GM18502 (cell line): ENCODE measurements around the gene INPP4A.

Source experiments
- ATAC-seq: cut with Tn5 transposase; IDR thresholded peaks from one replicate; pipeline ENCODE4 v1.9.1; 2021; ENCODE audit warnings: mild to moderate bottlenecking; ENCODE audit not compliant: unreplicated experiment, poor library complexity

Gene INPP4A

DNA sequence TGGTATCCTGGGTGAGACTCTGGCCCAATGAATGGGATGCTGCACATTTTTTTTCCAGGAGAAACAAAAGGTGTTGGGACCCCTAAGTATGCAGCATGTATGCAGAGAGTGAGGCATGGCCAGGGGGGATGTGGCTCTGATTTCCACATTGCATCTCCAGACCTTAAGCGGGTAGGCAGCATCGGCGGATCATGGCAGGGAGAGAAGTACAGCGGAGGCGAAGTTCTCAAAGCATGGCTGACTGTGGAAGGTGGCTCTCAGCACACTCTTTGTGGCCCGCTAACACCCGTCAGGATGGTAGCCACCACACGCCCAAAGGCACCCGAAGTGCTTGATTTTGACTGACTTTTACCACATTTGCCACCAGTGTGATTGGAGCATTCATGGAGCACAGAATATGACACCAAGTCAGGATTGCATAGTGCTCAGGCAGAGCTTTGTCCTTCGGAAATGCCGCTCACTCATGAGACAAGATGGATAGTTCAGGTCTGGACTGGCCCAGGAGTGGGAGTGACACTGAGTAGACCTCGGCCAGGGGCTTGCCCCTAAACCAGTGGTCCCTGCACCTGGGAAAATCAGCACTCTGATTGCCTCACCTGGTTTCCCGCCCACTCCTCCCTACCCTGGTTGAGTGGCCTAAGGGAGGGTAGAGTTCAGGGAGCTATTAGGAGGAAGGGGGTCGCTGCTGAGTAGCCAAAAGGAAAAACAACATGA lies 14.2 kb downstream of the INPP4A start:
- ATAC-seq = no peak

- peak; percentile 28 for ATAC-seq
Observed at GRCh38 chr2:98459496-98460175, 15.0 kb downstream of the INPP4A start.

DNA sequence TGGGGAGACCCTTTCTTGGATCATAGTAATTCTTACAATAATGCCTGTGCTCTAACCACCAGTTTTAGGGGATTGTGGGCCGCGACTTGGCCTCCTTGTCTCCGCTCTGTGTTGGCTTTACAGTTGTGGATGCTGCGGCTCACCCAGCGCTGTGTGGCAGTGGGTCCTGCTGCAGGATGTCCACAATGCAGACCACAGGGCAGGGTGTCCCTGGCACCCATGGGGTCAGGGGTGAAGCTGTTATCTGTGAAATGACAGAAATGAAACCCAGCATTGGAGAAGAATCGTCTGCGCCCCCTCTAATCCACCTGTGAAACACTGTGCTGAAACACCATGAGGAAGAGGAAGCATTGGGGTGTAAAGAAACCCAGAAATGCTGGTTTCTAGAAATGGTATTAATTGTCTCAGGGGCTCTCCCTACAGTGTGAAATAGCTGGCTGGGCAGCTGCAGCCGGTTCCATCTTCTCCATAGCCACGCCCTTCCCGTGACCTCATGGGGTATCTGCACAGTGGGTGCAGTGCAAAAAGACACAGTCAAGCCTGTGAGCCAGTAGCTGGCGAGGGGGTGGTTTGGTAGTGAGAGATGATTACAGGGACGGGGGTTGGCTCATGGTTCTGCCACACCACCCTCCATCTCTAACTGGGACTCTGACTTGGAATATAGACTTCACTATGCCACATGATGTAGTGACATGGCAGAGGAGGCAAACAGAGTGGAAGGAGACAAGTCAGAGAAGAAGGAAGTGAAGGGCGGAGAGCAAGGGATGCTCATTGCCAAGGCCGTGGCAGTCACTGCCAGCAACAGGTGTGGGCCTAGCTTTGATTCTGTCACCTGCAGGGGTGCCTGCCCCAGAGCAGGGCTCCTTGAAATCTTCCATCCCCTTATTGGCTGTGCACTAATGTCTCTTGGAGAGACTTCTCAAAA lies 16.2 kb downstream of the INPP4A start:
- ATAC-seq = peak; percentile 74

- no peak for ATAC-seq
Observed at GRCh38 chr2:98461498-98462049, 16.9 kb downstream of the INPP4A start.

- no peak for ATAC-seq
Observed at GRCh38 chr2:98463081-98463481, 18.4 kb downstream of the INPP4A start.

- ATAC-seq = no peak
Observed at GRCh38 chr2:98463551-98463971, 18.9 kb downstream of the INPP4A start.

- no peak for ATAC-seq
Observed at GRCh38 chr2:98463988-98464771, 19.5 kb downstream of the INPP4A start.

DNA sequence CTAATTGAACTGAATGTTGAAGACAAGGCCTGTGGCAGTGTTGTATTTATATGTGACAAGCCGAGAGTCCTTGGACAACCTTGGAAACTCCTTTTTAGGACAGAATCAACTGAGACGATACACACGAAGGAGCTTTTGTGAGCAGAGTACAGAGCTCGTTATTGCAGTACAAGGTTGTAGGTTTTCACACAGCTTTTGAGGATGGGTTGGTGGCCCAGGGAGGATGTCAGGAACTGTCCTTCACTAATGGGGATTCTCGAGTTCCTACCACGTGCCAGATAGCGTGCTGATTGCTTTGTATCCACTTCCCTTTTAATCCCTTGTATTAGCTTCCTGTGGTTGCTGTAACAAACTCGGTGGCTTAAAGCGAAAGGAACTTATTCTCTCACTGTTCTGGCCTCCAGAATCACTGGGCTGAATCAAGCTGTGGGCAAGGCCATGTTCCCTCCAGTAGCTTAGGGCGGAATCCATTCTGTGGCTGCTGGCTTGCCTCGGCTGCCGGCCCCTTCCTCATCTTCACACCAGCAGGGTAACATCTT lies 20.2 kb downstream of the INPP4A start:
- peak; percentile 45 for ATAC-seq

DNA sequence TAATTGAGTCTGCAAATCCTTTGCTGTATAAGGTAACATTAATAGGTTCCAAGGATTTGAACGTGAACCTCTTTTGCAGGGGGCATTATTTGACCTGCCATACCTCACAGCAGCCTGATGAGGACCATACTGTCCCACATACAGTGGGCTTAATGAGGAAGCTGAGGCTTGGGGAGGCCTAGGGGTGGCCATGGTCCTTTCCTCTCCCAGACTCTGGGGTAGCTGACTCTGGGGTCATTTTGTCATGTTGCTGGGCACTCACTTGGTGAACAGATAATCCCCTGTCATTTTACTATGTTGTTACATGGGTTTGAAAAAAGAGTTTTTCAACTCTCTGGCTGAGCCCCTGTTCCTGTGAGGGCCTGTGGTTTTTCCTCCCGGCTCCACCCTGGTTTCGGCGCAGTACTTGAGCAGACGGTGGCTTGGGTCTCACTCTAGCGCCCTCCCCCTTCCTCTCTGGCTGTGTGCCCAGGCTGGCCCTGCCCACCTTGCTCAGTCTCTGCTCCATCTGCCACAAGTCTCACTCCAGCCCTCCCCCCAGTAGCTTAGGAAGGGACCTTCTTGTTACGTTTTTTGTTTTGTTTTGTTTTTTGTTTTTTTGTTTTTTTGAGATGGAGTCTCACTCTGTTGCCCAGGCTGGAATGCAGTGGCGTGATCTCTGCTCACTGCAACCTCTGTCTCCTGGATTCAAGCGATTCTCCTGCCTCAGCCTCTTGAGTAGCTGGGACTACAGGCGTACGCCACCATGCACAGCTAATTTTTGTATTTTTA lies 21.0 kb downstream of the INPP4A start:
- peak; percentile 36 for ATAC-seq

GRCh38 chr2:98467082-98467536 lies 22.5 kb downstream of the INPP4A start:
- no peak for ATAC-seq

DNA sequence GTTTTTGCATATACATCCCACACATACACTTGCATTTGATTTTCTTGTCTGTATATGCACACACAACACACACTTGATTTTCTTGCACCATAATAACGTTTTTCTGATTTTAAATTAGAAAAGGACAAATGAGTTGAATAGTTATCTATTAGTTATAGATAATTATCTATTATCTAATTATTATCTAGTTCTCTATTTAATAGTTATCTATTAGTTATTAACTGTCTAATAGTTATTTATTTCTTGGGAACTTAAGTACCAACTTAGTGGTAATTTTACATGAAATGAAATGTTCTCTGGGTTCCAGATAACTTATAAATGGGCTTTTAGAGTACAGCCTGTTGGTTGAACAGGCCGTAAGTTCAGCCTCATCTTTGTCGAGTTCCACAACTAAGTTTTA lies 23.0 kb downstream of the INPP4A start:
- no peak for ATAC-seq

DNA sequence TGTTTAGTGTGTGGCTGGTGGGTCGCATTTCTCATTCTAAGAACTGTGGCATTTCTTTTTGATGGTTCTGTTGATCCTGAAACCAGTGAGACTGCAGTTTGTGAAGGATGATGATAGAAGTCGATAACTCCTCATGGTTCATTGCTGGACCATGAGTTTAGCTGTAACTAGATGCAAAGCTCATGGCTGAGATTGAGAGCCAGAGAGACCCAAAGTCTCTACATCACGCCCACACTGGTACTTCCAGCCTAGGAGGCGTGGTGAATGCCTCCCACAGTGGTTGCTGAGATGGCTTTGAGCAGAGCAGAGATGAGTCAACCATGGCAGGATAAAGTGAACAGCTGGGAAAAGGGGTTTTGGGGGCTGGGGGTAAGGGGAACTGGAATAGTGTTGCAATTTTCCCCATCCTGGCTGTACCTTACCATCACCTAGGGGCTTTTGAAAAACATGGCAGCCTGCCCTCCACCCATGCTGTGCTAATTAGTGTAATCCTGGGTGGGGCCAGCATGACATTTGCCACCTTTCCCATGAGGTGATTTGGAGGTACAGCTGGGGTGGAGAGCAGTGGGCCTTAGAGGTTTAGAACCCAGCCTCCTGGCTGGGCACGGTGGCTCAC lies 24.1 kb downstream of the INPP4A start:
- ATAC-seq = no peak

GRCh38 chr2:98469862-98470544 lies 25.3 kb downstream of the INPP4A start:
- no peak for ATAC-seq

DNA sequence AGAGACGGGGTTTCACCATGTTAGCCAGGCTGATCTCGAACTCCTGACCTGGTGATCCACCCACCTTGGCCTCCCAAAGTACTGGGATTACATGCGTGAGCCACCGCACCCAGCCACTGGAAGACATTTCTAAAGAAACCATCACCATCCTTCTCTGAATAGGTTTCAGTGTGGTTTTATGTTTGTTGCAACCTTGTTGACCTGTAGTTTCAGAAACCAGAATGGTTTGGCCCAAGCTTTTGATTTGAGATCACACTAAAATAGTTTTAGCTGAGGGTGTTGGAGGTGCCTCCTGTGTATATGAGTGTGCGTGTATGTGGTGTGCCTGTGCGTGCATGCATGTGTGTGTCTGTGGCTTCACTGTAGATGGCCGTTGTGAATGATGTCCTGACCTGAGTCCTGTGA lies 26.2 kb downstream of the INPP4A start:
- ATAC-seq = no peak

DNA sequence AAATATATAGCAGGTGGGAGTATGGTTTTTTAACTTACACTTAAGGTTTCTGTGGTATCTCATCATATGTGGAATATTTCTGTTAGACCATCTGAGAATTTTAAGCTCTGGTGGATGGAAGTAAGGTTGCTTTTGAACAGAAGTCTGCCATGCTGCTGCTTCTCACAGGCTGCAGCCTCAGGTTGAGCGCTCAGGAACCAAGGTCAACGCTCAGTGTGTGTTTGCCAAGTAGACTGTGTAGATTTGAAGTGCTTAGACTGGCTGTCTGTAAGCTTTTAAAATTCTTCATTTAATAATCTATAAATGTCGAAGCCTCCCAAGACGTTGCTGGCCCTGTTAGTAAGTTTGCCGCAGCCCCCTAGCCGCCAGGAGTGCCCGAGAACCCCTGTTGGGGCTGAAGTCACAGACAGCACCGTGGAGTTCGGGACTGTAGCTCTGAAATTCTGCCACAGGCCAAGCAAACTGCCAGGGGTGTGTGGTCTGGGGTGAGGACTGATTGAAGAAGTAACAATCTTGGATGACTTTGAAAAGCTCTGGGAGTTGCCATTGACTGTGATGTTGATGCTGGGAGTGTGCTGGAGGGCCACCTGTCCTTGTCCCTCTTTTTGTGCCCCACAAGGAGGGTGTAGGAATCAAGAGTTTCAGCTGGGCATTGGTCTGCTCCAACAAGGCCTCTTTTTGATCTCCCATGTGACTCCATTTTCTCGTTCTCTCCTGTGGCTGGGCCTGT lies 26.9 kb downstream of the INPP4A start:
- ATAC-seq = no peak

GRCh38 chr2:98472132-98472650 lies 27.5 kb downstream of the INPP4A start:
- ATAC-seq = no peak
